GM18520 (cell line): ENCODE results near the gene SH2D5.

Source experiments
- ATAC-seq: cut with Tn5 transposase; IDR thresholded peaks from one replicate; pipeline ENCODE4 v1.9.1; 2021; ENCODE audit not compliant: unreplicated experiment

Gene SH2D5

DNA sequence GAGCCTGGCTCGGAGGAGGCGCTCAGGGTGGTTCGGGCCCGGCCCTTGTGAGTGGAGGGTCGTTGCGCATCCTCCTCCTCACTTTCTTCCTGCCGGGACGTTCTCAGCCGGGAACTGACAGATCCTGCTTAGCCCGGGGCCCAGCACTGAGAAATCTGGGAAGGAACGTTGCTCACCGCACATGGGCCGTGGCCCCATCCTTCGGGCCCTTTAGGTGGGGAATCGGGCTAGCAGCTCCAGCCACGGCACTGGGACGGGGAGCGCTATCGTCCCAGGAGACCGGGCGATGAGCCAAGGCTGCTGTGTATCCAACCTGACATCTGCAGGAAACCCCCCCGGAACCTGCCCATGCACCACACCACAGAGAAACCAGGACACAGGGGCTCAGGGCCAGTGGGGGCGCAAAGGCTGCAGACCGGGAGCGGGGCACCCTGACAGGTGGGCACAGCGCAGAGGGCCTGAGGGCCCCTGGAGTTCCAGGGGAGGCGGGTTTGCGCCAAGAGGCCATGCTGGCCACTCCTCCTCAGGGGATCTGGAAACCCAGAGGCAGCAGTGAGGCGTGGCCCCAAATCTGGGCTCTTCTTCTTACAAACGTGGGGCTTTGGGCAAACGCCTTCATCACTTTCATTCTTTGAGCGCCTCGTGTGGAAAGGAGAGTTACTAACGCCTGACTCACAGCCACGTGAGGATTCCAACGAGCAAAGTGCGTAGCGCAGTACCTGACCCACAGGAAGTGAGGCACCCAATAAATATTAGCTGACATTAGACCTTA is at the start of gene SH2D5:
Gene SH2D5, minus strand, starts transcription at position 116 of the 772 bp plus-strand sequence. CDS start 4,659 bp downstream, outside the sequence.
- no peak for ATAC-seq

DNA sequence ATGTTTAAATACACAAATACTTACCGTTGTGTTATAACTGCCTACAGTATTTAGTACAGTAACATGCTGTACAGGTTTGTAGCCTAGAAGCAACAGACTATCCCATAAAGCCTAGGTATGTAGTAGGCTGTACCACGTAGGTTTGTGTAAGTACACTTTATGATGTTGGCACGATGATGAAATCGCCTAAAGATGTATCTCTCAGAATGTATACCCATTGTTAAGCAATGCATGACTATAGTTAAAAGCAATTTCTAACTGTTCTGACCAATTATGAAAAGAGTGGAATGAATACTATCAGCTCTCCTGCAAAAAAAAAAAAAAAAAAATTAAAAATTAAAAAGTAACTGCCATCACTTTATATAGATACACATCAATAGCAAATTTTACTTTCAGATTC is 43.2 kb upstream of the SH2D5 start:
- no peak for ATAC-seq

DNA sequence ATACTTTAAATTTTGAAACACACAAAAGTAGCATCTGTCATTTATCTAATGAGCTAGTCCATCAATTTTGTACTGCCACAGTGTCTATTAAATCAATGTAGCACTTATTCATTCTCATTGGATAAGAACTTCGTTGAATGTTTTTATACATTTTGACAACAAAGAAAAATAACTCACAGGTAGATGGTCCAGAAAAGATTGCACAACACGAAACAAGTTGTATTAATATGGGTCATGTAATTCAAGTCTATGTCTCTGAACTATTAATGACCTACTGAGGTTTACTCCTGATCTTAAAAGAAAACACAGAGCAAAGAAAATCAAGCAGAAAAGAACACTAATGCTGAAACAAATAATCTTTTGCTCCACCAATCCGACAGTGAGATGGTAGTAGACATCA is 39.3 kb upstream of the SH2D5 start:
- no peak for ATAC-seq

DNA sequence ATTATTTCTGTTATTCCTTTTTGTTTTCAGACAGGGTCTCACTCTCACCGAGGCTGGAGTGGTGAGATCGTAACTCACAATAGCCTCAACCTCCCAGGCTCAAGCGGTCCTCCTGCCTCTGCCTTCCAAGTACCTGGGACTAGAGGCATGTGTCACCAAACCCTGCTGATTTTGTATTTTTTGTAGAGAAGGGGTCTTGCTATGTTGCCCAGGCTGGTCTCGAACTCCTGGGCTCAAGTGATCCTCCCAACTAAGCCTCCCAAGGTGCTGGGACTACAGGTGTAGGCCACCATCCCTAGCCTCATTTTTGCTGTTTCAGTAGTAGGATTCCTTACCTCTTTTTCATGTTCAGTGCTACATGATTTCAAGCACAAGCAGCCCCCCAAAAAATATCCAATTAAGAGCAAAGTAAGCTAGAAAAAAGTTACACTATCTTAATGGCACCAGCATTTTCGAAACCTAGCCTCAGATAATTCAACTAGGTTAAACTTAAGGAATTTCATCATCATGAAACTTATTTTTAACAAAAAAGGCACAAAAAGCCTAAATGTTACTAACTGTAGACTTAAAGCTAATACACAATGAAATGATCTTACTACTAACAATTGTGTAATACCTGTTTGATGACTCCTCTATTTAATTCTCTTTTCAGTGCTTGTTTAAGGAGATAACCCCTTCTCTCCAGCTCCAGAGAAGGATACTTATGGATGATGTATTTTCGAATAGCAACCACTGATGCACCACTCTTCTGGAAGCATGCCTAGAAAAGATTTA is 38.0 kb upstream of the SH2D5 start:
- no peak for ATAC-seq

DNA sequence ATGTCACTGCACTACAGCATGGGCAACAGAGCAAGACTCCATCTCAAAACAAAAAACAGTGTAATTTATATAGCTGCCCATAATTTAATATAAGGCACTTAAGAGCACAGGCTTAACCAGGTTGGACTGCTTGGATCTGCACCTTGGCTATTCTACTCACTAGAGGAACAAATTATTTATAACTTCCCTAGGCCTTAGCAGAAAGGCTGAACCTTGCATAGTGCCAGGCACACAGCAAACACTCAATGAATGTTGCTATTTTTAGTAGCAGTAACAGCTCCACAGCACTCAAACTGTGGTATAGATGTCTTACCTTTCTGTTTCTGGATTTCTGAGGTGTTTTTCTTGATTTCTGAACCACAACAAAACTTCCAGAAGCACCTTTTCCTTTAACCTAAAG is 34.8 kb upstream of the SH2D5 start:
- no peak for ATAC-seq

DNA sequence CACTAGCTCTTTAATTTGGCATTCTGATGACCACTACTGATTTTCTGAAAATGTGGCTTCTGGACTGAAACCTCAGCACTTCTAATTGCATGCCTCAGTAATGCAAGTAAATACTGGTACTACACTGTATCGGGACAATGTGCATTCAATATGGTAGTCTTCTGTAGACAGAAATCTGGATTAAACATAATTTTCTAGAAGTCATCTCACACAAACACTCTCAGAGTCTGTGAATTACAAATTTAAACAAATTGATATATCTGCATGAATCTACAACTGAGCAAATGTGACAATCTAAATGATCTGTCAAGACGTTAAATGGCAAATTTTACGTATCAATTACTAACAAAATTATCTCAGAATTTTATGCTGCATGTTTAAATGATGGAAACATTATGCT is 30.9 kb upstream of the SH2D5 start:
- no peak for ATAC-seq

DNA sequence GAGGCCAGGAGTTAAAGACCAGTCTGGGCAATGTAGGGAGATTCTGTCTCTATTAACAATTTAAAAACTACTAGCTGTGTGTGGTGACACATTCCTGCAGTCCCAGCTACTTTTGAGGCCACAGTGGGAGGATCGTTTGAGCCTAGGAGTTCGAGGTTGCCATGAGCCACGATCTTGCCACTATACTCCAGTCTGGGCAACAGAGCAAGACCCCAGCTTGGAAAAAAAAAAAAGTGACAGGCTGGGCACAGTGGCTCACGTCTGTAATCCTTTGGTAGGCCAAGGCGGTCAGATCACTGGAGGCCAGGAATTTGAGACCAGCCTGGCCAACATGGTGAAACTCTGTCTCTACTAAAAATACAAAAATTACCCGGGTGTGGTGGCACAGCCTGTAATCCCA is 27.8 kb upstream of the SH2D5 start:
- ATAC-seq = no peak

DNA sequence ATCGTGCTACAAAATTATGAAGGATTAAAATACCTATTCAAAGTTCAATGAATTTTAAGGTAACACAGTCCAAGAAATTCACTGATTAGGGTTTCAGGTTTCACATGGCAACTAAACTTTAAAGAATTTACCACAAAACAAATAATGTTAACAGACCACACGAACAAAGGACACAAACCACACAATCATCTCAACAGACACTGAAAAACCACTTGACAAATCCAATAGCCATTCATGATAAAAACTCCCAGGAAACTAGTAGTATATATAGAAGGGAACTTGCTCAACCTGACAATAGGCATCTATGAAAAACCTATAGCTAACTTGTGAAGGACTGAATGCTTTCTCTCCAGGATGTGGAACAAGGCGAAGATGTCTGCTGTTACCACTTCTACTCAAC is 21.1 kb upstream of the SH2D5 start:
- ATAC-seq = no peak

DNA sequence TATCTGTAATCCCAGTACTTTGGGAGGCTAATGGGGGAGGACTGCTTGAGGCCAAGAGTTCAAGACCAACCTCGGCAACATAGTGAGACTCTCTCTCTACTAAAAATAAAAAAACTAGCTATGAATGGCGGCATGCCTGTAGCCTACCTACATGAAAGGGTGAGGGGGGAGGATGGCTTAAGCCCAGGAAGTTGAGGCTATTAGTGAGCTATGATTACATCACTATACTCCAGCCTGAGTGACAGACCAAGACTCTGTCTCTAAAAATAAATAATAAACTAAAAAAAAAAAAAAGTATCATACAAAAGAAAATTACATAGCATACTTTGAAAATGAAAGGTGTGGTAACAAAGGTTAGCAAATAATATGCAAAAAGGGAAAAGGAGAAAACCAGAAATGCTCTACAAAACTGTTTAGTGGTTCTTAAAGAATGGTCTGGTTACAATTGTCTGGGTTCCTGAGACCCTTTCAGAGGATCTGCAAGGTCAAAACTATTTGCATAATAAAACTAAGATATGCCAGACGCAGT is 19.0 kb upstream of the SH2D5 start:
- no peak for ATAC-seq

DNA sequence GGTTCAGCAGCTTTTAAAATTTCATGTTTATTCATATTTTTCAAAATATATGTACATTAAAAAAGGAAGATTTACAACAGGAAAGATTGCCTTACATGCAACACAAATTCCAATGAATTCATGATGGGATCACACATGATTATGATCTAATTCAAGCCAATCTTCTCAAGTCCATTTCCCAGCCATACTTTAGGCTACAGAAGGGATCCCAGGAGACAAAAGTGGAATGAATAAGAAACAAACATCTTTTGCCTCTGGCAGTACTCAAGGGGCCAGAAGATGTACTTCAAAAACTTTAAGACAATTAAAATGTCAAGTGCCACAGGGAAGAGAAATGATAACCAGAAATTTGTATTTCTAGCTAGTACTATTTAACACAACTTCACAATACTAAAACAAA is 10.2 kb upstream of the SH2D5 start:
- no peak for ATAC-seq

DNA sequence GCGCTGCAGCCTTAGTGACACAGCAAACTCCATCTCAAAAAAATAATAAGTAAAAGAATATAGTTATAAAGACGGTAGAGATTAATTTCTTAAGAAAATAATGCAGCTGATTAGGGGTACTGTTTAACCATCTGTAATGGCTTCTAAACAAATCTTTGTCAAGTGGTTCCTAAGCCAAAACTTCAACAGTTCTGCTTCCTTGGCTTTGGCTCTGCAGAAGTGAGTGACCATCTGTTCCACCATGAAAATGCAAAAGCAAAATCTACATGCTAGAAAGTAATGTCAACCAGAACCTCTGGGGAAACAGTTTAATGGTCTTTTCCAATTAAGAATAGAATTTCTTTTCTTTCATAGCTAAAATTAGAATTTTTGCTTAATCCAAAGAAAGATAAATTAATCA is 8.3 kb upstream of the SH2D5 start:
- no peak for ATAC-seq

DNA sequence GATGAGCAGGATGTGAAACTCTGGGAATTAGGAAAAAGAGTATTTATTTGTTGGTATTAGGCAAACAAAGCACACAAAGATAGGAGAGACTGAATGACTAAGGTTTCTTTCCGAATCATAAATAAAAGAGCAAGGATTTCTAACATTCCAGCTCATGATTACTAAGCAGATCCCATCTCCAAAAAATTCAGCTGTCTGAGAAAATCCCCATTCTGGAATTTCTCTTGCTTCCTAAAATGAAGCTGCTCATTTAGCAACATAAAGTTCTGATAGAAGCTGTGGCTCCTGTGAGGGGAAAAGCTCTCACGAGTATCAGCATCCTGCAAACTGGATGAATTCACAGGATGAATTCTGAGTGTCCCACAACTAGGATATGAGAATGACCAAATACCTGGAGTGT is 6.7 kb upstream of the SH2D5 start:
- ATAC-seq = no peak

DNA sequence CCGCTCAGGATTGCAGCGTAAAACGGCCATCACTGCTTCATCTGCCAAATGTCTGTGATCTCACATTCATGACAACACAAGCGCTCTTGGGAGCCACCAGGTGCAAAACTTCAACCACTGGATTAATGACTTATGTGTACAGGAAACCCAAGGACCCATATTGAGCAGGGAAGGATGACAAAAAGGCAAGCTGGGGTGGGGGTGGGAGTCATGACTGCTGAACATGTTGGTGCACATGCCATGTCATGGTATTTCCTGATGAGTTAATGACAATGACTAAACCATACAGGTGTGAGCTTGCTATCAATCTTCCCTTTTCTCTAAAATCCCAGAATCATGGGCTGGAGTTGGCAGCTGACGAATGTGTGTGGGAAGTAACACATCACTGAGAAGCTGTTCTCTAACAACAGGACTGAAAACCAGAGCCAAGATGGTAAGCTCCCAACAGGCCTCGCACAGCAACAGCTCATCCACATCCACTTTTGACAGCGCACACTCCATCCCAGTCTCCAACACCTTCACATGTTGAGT is 3.1 kb upstream of the SH2D5 start:
- no peak for ATAC-seq

DNA sequence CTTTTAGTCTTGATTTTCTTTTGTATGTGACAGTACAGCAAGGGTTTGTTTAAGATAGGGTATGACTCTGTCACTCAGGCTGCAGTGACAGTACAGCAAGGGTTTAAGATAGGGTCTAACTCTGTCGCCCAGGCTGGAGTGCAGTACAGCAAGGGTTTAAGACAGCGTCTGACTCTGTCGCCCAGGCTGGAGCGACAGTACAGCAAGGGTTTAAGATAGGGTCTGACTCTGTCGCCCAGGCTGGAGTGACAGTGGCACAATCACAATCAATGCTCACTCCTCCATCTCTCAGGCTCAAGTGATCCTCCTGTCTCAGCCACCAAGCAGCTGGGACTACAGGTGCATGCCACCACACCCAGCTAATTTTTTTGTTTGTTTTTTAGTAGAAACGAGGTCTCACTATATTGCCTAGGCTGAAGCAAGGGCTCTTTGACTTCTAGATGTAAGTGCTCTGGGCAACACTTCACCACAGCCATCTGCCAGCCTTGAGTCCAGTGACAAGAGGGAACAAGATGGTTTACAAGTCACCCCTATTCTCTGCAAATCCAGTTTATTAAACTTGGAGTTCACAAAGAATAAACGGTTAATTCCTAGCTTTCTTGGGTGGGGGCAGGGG is 965 bp upstream of the SH2D5 start:
- ATAC-seq = no peak

DNA sequence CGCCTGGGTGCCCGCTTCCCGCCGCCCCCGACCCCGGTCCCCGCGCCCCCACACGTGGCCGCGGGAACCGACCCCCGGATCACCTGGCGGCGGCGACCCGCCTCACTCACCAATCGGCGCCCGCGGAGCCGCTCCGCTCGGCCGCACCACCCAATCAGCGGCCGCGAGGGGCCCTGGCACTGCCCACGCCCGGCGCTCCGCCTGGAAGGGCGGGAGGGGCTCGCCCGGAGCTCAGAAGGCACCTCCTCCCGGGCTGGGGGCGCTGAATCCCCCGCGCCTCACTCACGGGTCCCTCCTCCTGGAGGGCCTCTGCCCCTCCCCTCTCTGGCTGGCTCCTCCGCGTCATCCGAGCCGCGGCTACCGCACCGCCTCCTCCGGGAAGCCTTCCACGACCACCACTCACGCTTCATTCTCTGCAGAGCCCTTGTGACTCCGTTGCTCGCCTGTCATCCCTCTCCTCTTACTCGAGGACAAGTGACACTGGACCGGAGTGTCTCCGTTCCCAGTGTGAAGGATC is 374 bp downstream of the SH2D5 start:
- peak; percentile 42 for ATAC-seq

DNA sequence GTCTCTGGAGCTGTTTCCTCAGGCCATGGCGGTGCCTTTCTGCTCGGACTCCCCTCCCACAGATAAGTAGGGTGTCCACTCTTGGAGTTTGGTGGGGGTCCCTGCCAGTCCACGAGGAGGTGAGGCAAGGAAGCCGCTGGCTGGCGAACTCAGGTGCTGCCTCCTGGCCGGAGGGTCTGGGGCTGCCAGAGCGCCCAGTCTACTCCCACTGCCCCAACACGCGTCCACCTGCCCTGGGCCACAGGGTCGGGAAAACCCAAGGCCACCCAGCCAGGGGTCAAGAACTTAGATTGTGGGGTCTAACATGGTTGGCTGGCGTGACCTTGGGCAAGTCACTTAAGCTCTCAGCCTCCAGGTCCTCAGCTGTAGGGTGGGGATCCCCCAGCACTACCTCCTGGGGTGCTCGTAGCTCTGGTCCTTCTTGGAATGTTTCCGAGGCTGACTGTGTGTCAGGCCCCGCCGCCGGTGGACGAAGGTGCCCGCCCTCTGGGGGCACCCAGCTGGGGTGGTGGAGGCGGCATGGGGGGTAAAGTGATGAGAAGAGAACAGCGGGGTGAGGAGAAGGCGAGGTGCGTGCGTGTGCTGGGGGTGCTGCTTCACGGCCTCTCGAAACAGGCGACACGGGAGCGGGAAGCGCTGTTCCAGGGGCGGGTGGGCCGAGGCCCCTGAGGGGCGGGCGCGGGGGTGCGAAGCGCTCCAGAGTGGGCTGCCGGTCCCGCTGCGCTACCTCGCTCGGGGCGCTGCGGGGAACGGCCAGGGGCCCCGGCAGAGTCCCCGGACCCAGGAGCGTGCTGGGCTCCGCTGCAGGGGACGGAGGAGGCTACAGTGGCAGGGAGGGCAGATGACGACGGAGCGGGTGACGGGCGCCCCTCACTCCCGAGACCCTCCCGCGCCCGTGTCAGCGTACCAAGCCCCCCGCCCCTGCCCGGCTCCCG is 1.2 kb downstream of the SH2D5 start:
- ATAC-seq = no peak

DNA sequence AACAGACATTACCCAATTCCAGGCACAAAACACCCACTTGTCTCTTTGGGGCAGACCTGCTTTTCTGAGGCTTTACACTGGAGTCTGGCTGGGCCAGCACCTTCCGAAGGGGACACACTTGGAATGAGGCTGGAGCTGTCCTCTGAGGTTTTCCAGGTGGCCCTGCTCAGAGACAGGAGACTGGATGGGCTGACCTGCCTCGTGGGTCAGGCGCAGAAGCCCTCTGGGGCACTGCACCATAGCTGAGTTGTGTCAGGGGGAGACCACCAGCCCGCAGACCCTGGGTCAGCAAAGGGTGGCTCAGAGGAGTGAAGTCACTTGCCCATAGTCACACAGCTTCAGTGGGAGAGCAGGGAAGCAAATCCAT is 1.8 kb downstream of the SH2D5 start:
- no peak for ATAC-seq

DNA sequence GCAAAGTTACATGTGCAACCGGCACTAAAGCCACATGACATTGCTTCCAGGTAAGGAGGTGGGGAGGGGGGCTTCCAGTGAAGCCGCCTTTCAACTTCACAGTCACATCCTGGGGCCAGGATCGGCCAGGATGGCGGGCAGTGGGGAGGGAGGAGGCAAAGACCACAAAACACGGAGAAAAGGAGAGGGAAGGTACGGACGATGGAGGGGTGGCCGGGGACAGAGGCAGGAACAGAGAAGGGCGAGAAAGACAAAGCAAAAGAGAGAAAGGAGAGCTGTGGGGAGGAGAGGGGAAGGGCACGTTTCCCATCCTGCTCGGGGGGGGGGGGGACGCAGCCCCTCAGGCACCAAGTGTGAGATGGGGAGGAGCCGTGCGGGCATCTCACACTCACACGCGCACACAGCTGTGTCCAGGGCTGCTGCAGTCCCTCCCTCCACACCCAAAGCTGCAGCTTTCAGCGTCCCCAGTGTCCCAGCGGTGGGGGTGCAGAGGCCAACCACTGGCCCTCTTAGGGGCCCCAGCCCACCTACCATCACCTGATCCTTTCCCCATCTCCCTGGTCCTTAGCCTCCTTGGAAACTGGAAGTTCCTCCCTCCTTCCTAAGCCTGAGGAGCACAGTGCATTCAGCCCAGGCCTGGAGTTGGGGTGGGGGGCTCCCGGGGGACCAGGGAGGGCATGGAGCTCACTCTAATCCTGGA is 2.4 kb downstream of the SH2D5 start:
- ATAC-seq = no peak

DNA sequence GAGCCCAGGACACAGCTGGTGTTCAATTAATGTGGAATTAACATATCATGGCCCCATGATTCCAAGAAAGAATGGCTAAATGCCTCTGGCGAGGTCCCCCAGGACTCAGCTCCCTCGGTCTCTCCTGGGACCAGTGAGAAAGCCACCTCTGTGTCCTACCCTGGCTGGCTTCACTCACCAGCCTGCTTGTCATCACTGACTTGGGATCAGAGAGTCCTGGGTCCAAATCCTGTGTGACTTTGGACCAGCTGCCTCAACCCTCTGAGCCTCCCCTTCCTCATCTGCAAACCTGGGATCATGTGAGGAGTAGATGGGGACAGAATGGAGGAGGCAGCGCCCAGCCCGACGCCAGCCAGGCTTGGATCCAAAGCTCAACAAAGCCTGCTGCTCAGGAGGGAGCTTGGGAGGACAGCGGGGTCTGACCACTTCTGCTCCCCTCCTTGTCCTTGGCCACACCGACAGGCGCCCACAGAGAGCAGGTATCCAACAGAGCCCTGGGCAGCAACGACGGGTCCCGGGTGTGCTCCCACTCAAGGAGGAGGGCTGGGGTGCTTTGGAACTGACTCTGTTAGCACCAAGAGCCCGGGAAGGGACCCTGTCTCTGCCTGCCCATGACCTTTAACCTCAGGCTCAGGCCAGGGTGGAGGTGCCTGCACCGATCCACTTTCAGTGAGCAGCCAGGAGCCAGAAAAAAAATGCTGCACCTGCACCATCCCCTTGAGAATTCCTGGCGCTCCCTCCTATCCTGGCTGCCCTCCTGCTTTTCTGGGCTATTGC is 3.2 kb downstream of the SH2D5 start:
- ATAC-seq = no peak
